Loucy (cell line): ENCODE data around the gene PLXNA4.

Experiments
- EZH2phosphoT487 ChIP-seq: fragments of 200-600 bp; IDR thresholded peaks from 2 replicates; pipeline ENCODE4 v1.6.1; 2018; ENCODE audit warnings: antibody characterized with exemption, mild to moderate bottlenecking, moderate library complexity, borderline replicate concordance
- TF ChIP-seq, protein P1 (sequence below): fragments of 200-600 bp; sonication (generic); conservative IDR thresholded peaks from 2 replicates; pipeline ENCODE4 v1.5.1; 2014; ENCODE audit warnings: mild to moderate bottlenecking, antibody characterized with exemption, low read length

DNA sequence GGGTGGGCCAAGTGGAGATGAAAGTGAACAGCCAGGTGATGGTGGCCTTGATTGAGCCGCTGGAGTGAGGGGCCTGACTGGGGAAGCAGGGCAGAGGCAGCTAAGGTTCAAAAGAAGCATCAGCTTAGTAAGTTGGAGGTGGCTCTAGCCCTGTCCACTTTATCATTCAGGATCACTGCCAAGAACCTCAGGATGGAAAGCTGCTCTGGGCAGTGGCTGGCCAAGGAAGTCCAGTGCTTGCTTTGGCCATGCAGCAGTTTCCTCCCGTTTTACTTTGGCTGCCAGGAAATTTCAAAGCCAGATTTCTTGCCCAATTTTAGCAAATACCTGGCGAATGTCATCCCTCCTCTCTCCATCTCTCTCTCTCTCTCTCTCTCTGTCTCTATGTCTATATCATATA is 384.9 kb downstream of the PLXNA4 start:
- TF ChIP-seq, protein P1, sequence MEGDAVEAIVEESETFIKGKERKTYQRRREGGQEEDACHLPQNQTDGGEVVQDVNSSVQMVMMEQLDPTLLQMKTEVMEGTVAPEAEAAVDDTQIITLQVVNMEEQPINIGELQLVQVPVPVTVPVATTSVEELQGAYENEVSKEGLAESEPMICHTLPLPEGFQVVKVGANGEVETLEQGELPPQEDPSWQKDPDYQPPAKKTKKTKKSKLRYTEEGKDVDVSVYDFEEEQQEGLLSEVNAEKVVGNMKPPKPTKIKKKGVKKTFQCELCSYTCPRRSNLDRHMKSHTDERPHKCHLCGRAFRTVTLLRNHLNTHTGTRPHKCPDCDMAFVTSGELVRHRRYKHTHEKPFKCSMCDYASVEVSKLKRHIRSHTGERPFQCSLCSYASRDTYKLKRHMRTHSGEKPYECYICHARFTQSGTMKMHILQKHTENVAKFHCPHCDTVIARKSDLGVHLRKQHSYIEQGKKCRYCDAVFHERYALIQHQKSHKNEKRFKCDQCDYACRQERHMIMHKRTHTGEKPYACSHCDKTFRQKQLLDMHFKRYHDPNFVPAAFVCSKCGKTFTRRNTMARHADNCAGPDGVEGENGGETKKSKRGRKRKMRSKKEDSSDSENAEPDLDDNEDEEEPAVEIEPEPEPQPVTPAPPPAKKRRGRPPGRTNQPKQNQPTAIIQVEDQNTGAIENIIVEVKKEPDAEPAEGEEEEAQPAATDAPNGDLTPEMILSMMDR = no peak
- no peak for TF ChIP-seq EZH2phosphoT487
